22Rv1 (cell line): ENCODE data around the gene PDK4.

Source experiments
- ZFX ChIP-seq: fragments of 450-650 bp; IDR thresholded peaks from 2 replicates; pipeline ENCODE4 v1.6.1; 2017; ENCODE audit warnings: antibody characterized with exemption, borderline replicate concordance
- TF ChIP-seq, protein P1 (sequence below): fragments of 450-650 bp; IDR thresholded peaks from 2 replicates; pipeline ENCODE4 v1.5.1; 2017; ENCODE audit warnings: mild to moderate bottlenecking

DNA sequence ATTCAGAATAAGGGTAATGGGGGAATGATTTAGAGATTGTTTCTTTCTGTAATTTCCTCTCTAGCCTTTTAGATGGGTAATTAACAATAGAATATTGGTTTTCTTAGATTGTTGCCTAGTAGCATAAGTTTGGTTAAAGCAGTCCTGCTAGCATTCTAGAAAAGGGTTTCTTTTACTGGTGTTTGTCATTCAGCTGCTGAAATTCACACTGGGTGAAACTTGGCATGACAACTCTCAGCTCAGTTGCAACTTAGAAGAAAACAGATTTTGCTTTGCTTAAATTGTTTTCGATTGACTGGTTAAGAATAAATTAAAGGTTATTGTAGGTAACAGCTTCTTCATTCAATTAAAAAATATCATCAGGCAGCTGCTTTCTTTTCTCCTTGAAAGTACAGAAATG, 25.1 kb upstream of the PDK4 start:
- TF ChIP-seq, protein P1, sequence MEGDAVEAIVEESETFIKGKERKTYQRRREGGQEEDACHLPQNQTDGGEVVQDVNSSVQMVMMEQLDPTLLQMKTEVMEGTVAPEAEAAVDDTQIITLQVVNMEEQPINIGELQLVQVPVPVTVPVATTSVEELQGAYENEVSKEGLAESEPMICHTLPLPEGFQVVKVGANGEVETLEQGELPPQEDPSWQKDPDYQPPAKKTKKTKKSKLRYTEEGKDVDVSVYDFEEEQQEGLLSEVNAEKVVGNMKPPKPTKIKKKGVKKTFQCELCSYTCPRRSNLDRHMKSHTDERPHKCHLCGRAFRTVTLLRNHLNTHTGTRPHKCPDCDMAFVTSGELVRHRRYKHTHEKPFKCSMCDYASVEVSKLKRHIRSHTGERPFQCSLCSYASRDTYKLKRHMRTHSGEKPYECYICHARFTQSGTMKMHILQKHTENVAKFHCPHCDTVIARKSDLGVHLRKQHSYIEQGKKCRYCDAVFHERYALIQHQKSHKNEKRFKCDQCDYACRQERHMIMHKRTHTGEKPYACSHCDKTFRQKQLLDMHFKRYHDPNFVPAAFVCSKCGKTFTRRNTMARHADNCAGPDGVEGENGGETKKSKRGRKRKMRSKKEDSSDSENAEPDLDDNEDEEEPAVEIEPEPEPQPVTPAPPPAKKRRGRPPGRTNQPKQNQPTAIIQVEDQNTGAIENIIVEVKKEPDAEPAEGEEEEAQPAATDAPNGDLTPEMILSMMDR = no peak
- no peak for TF ChIP-seq ZFX
